HepG2 (cell line): ENCODE measurements around the gene PDHX. TPM values are rescaled to one million over a fixed set of nuclear protein-coding genes. Genes with fewer than 3 reads are reported as not detected.

Source experiments
- BCLAF1 ChIP-seq: fragments of 450-650 bp; IDR thresholded peaks from 2 replicates; pipeline ENCODE4 v1.6.1; 2017; ENCODE audit warnings: mild to moderate bottlenecking
- CCAR2 ChIP-seq: fragments of 200-400 bp; formaldehyde crosslinking; optimal IDR thresholded peaks from 2 replicates; pipeline ENCODE3; 2018; ENCODE audit warnings: low read depth, mild to moderate bottlenecking, low read length, moderate library complexity
- EEA1 ChIP-seq: sonication (generic); formaldehyde crosslinking; IDR thresholded peaks from 2 replicates; pipeline ENCODE4 v1.5.1; 2020; ENCODE audit warnings: mild to moderate bottlenecking, missing genetic modification reagents, borderline replicate concordance
- NAIF1 ChIP-seq: sonication (generic); formaldehyde crosslinking; IDR thresholded peaks from 2 replicates; pipeline ENCODE4 v1.5.0; 2020; ENCODE audit warnings: mild to moderate bottlenecking, missing genetic modification reagents, borderline replicate concordance
- NRL ChIP-seq: sonication (generic); formaldehyde crosslinking; IDR thresholded peaks from 2 replicates; pipeline ENCODE4 v1.5.0; 2020; ENCODE audit warnings: missing genetic modification reagents, mild to moderate bottlenecking, moderate library complexity, borderline replicate concordance
- PBX3 ChIP-seq: sonication (generic); formaldehyde crosslinking; IDR thresholded peaks from 2 replicates; pipeline ENCODE4 v1.8.1; 2023; ENCODE audit warnings: missing genetic modification reagents, inconsistent platforms, borderline replicate concordance
- RELA ChIP-seq: sonication (generic); formaldehyde crosslinking; IDR thresholded peaks from 2 replicates; pipeline ENCODE4 v1.4.0; 2020; ENCODE audit warnings: missing genetic modification reagents
- ZNF18 ChIP-seq: sonication (generic); formaldehyde crosslinking; IDR thresholded peaks from 2 replicates; pipeline ENCODE4 v1.8.0; 2022; ENCODE audit warnings: mild to moderate bottlenecking, missing genetic modification reagents; ENCODE audit not compliant: insufficient replicate concordance
- ZNF180 ChIP-seq: sonication (generic); formaldehyde crosslinking; IDR thresholded peaks from 2 replicates; pipeline ENCODE4 v1.4.0; 2020; ENCODE audit warnings: low read depth, missing genetic modification reagents, borderline replicate concordance
- ZNF547 ChIP-seq: sonication (generic); formaldehyde crosslinking; IDR thresholded peaks from 2 replicates; pipeline ENCODE4 v1.5.1; 2020; ENCODE audit warnings: mild to moderate bottlenecking, missing genetic modification reagents
- ZNF782 ChIP-seq: sonication (generic); formaldehyde crosslinking; IDR thresholded peaks from 2 replicates; pipeline ENCODE4 v1.4.0; 2020; ENCODE audit warnings: missing genetic modification reagents, mild to moderate bottlenecking, borderline replicate concordance
- polyA plus RNA-seq, 8 experiments: library from polyadenylated mRNA; depleted of rRNA in 3 of 8; stranded (reverse) in 7 of 8; unstranded in 1 of 8; fragments of >200 nt; fragmentation: Illumina TruSeq in 4 of 8; extraction: Trizol in 4 of 8; gene quantifications; 2 replicates each; pipeline versions ENCODE4 v1.2.1 to v1.2.3, GENCODE V29; 2011 to 2016; ENCODE audit warnings: low read depth in 4 of 8, missing spikeins in 1 of 8, mixed read lengths in 1 of 8; ENCODE audit not compliant: insufficient read depth in 1 of 8
- total RNA-seq, 5 experiments: library from RNA; depleted of rRNA; stranded (reverse); fragments of >200 nt; fragmentation: Illumina TruSeq; extraction: Trizol; gene quantifications; 2 replicates each; pipeline ENCODE4 v1.2.3, GENCODE V29; 2016; ENCODE audit warnings: low read depth in 1 of 5

PDHX gene
- total and polyA plus RNA-seq, 2 of the 13 experiments (the other 11 are each of a cell fraction or from before 2014, with no cell fraction given), result 41.0 to 73.8 TPM

GRCh38 chr11:34916015-34916842, at the start of gene PDHX, which contains the start of gene APIP (continued):
- no peak; the same call in 1 of the 2 replicates for TF ChIP-seq EEA1 (CRISPR knock-in tag)
- peak; percentile 28 for TF ChIP-seq ZNF18
- no peak; the same call in 1 of the 2 replicates for TF ChIP-seq PBX3 (CRISPR knock-in tag)
- peak; percentile 53; the same call in 1 of the 2 replicates for TF ChIP-seq ZNF782 (CRISPR knock-in tag)
- TF ChIP-seq NAIF1 (CRISPR knock-in tag), result 0 out of 2 replicates have a peak, but pooled peaks have one; percentile 54
- peak; percentile 91 for TF ChIP-seq NRL (CRISPR knock-in tag)
- TF ChIP-seq RELA (CRISPR knock-in tag), result no peak
- TF ChIP-seq ZNF547 (CRISPR knock-in tag), result peak; percentile 84; the same call in 1 of the 2 replicates
- no peak for TF ChIP-seq ZNF180 (CRISPR knock-in tag)
- TF ChIP-seq BCLAF1, result no peak
- TF ChIP-seq CCAR2, result no peak
